H9 (cell line): ENCODE measurements around the gene ATF1. TPM values are rescaled to one million over a fixed set of nuclear protein-coding genes. Genes with fewer than 3 reads are reported as not detected.
A peak's percentile ranks its signal among the peaks of the same experiment; 100 is the strongest.

Source experiments
- DNase-seq: peaks from one replicate; pipeline ENCODE4 v3.0.0-alpha.2; 2017
- H2AFZ ChIP-seq: one replicate; pipeline ENCODE4 v1.6.1; 2013; ENCODE audit warnings: mild to moderate bottlenecking, low read length, control low read depth, moderate library complexity
- H2AK5ac ChIP-seq: 2 replicates; pipeline ENCODE4 v1.6.1; 2013; ENCODE audit warnings: low read length, control low read depth, mixed read lengths; ENCODE audit not compliant: insufficient read length
- H2BK120ac ChIP-seq: one replicate; pipeline ENCODE4 v1.6.1; 2013; ENCODE audit warnings: low read depth, mild to moderate bottlenecking, low read length, control low read depth, inconsistent platforms; ENCODE audit not compliant: poor library complexity, severe bottlenecking
- H2BK12ac ChIP-seq: 2 replicates; pipeline ENCODE4 v1.6.1; 2013; ENCODE audit warnings: low read length, control low read depth, mixed read lengths, low read depth; ENCODE audit not compliant: insufficient read length
- H2BK15ac ChIP-seq: 2 replicates; pipeline ENCODE4 v1.6.1; 2013; ENCODE audit warnings: low read depth, low read length, control low read depth
- H2BK20ac ChIP-seq: one replicate; pipeline ENCODE4 v1.6.1; 2013; ENCODE audit warnings: low read depth, mild to moderate bottlenecking, low read length, control low read depth, inconsistent platforms; ENCODE audit not compliant: poor library complexity, severe bottlenecking
- H2BK5ac ChIP-seq: 2 replicates; pipeline ENCODE4 v1.6.1; 2013; ENCODE audit warnings: low read length, control low read depth, mixed read lengths; ENCODE audit not compliant: insufficient read length
- H3K14ac ChIP-seq: 2 replicates; pipeline ENCODE4 v1.6.1; 2013; ENCODE audit warnings: low read length, control low read depth; ENCODE audit not compliant: insufficient read depth
- H3K18ac ChIP-seq: 2 replicates; pipeline ENCODE4 v1.6.1; 2013; ENCODE audit warnings: low read depth, mild to moderate bottlenecking, mixed read lengths, low read length, control low read depth; ENCODE audit not compliant: insufficient read length
- H3K23ac ChIP-seq: 2 replicates; pipeline ENCODE4 v1.6.1; 2013; ENCODE audit warnings: low read length, control low read depth, mixed read lengths, low read depth; ENCODE audit not compliant: insufficient read length
- H3K23me2 ChIP-seq: 2 replicates; pipeline ENCODE4 v1.6.1; 2013; ENCODE audit warnings: low read depth, mild to moderate bottlenecking, mixed read lengths, low read length, control low read depth; ENCODE audit not compliant: insufficient read length, poor library complexity, severe bottlenecking
- H3K27ac ChIP-seq: 2 replicates; pipeline ENCODE4 v1.5.1; 2013; ENCODE audit warnings: low read length, control low read depth, mixed read lengths, low read depth; ENCODE audit not compliant: insufficient read length
- H3K27me3 ChIP-seq: 2 replicates; pipeline ENCODE4 v1.6.1; 2013; ENCODE audit warnings: low read length, control low read depth, inconsistent platforms; ENCODE audit not compliant: insufficient read depth
- H3K4ac ChIP-seq: 2 replicates; pipeline ENCODE4 v1.6.1; 2013; ENCODE audit warnings: low read depth, mild to moderate bottlenecking, control low read depth, inconsistent platforms, low read length, moderate library complexity
- H3K4me1 ChIP-seq: 2 replicates; pipeline ENCODE4 v1.6.1; 2013; ENCODE audit warnings: low read length, control low read depth, inconsistent platforms; ENCODE audit not compliant: insufficient read depth
- H3K4me2 ChIP-seq: 2 replicates; pipeline ENCODE4 v1.6.1; 2013; ENCODE audit warnings: low read length, control low read depth, mixed read lengths; ENCODE audit not compliant: insufficient read length, insufficient read depth
- H3K56ac ChIP-seq: 2 replicates; pipeline ENCODE4 v1.6.1; 2013; ENCODE audit warnings: low read depth, mild to moderate bottlenecking, mixed read lengths, low read length, control low read depth; ENCODE audit not compliant: insufficient read length
- H3K79me1 ChIP-seq: 2 replicates; pipeline ENCODE4 v1.6.1; 2013; ENCODE audit warnings: low read depth, mild to moderate bottlenecking, moderate library complexity, low read length, control low read depth, inconsistent platforms; ENCODE audit not compliant: insufficient read depth, poor library complexity, severe bottlenecking
- H3K79me2 ChIP-seq: 2 replicates; pipeline ENCODE4 v1.6.1; 2013; ENCODE audit warnings: low read length, control low read depth, inconsistent platforms; ENCODE audit not compliant: insufficient read depth
- H3K9ac ChIP-seq: 2 replicates; pipeline ENCODE4 v1.6.1; 2013; ENCODE audit warnings: low read length, control low read depth, mixed read lengths; ENCODE audit not compliant: insufficient read length; ENCODE audit errors: extremely low read depth
- H3K9me3 ChIP-seq: one replicate; pipeline ENCODE4 v1.6.1; 2013; ENCODE audit warnings: low read depth, low read length, inconsistent platforms; ENCODE audit not compliant: control insufficient read depth
- H3T11ph ChIP-seq: one replicate; pipeline ENCODE4 v1.6.1; 2013; ENCODE audit warnings: mild to moderate bottlenecking, low read length, control low read depth, inconsistent platforms
- H4K20me1 ChIP-seq: one replicate; pipeline ENCODE4 v1.6.1; 2013; ENCODE audit not compliant: control insufficient read depth, insufficient read length, insufficient read depth
- H4K5ac ChIP-seq: 2 replicates; pipeline ENCODE4 v1.6.1; 2013; ENCODE audit warnings: low read depth, mild to moderate bottlenecking, mixed read lengths, low read length, control low read depth; ENCODE audit not compliant: insufficient read length
- H4K8ac ChIP-seq: replicated peaks from 2 replicates; pipeline ENCODE4 v1.6.1; 2013; ENCODE audit warnings: low read length, control low read depth, mixed read lengths, low read depth; ENCODE audit not compliant: insufficient read length
- H4K91ac ChIP-seq: 2 replicates; pipeline ENCODE4 v1.6.1; 2013; ENCODE audit warnings: low read depth, mild to moderate bottlenecking, moderate library complexity, mixed read lengths, low read length, control low read depth; ENCODE audit not compliant: insufficient read length
- H3K27ac Mint-ChIP-seq, 3 experiments: 2 replicates in 2 of 3; 3 replicates in 1 of 3; pipeline ENCODE4 v1.8.0; 2020 to 2021; ENCODE audit warnings: mixed read lengths in 3 of 3, mild to moderate bottlenecking in 1 of 3, moderate library complexity in 1 of 3
- H3K27me3 Mint-ChIP-seq: 2 replicates; pipeline ENCODE4 v1.8.0; 2021; ENCODE audit warnings: low read depth, mild to moderate bottlenecking, moderate library complexity, mixed read lengths
- H3K36me3 Mint-ChIP-seq, 3 experiments: 2 replicates in 2 of 3; 3 replicates in 1 of 3; pipeline ENCODE4 v1.8.0; 2020 to 2021; ENCODE audit warnings: low read depth in 3 of 3, mixed read lengths in 3 of 3; ENCODE audit not compliant: insufficient read depth in 1 of 3
- H3K4me1 Mint-ChIP-seq, 2 experiments: 2 replicates each; pipeline ENCODE4 v1.8.0; 2020; ENCODE audit warnings: mixed read lengths in 2 of 2
- H3K4me3 Mint-ChIP-seq, 2 experiments: 2 replicates in 1 of 2; 3 replicates in 1 of 2; pipeline ENCODE4 v1.8.0; 2020 to 2021; ENCODE audit warnings: mild to moderate bottlenecking in 2 of 2, mixed read lengths in 2 of 2, moderate library complexity in 1 of 2
- H3K9me3 Mint-ChIP-seq, 2 experiments: 2 replicates in 1 of 2; 3 replicates in 1 of 2; pipeline ENCODE4 v1.8.0; 2020; ENCODE audit warnings: mild to moderate bottlenecking in 2 of 2, mixed read lengths in 2 of 2, moderate library complexity in 1 of 2
- WGBS: extraction: QIAGEN DNeasy Blood & Tissue Kit; methylation state at CpG from one replicate; pipeline ENCODE4 v1.1.7; 2013; ENCODE audit warnings: missing lambda C conversion rate, low lambda C conversion rate, mixed read lengths; ENCODE audit not compliant: insufficient read length; ENCODE audit errors: extremely low coverage; 5-methylcytosine and 5-hydroxymethylcytosine counted together
- total RNA-seq: library from RNA; stranded (reverse); gene quantifications from 2 replicates; pipeline ENCODE4 v1.2.1, GENCODE V29; 2021
- TF ChIP-seq, protein P1 (sequence below): fragments of 200-600 bp; sonication (generic); conservative IDR thresholded peaks from 3 replicates; pipeline ENCODE4 v1.8.0; 2021; ENCODE audit warnings: antibody characterized with exemption, mild to moderate bottlenecking

The ATF1 gene
- total RNA-seq, 1 experiment from 2014 or later, result 47.8 TPM

GRCh38 chr12:50749459-50749882, 14.4 kb upstream of the ATF1 start:
- Histone ChIP-seq H3K27me3 (no peaks in the 10 kb centered on the region), H3K18ac (no peak overlapping the region), H3T11ph (no peak overlapping the region), H2BK15ac (no peak overlapping the region), H3K23me2 (no peaks in the 10 kb centered on the region), H3K23ac (no peak overlapping the region), H3K4me2 (no peak overlapping the region), H2BK5ac (no peak overlapping the region), H3K9ac (no peak overlapping the region), H3K79me1 (no peaks in the 10 kb centered on the region), H3K4ac (no peak overlapping the region), H2AK5ac (no peak overlapping the region), H3K14ac (no peak overlapping the region), H2BK120ac (no peak overlapping the region), H4K8ac (no peak overlapping the region), H3K27ac (no peak overlapping the region), H4K20me1 (no peaks in the 10 kb centered on the region), H2AFZ (no peak overlapping the region), H3K9me3 (no peaks in the 10 kb centered on the region), H3K4me1 (0 out of 2 replicates have a peak, but pooled peaks cover 3% of the 10 kb centered on the region), H2BK20ac (no peak overlapping the region), H4K5ac (no peak overlapping the region), H3K56ac (no peak overlapping the region), H3K79me2 (no peaks in the 10 kb centered on the region), H2BK12ac (no peak overlapping the region), H4K91ac (no peak overlapping the region)
- H3K4me1 Mint-ChIP-seq, result peaks cover 5 to 11% of the 10 kb centered on the region in 2 experiments; a peak in 3 of 4 replicates
- no CpG with 5 or more reads among the region's 2 CpGs for WGBS
- no peaks in the 10 kb centered on the region for H3K27me3 Mint-ChIP-seq
- TF ChIP-seq, protein P1, sequence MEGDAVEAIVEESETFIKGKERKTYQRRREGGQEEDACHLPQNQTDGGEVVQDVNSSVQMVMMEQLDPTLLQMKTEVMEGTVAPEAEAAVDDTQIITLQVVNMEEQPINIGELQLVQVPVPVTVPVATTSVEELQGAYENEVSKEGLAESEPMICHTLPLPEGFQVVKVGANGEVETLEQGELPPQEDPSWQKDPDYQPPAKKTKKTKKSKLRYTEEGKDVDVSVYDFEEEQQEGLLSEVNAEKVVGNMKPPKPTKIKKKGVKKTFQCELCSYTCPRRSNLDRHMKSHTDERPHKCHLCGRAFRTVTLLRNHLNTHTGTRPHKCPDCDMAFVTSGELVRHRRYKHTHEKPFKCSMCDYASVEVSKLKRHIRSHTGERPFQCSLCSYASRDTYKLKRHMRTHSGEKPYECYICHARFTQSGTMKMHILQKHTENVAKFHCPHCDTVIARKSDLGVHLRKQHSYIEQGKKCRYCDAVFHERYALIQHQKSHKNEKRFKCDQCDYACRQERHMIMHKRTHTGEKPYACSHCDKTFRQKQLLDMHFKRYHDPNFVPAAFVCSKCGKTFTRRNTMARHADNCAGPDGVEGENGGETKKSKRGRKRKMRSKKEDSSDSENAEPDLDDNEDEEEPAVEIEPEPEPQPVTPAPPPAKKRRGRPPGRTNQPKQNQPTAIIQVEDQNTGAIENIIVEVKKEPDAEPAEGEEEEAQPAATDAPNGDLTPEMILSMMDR, result no peak
- H3K9me3 Mint-ChIP-seq, result no peaks in the 10 kb centered on the region
- H3K27ac Mint-ChIP-seq, result peak overlapping the region in 1 of 3 experiments; percentile 29; a peak in 3 of 7 replicates
- H3K4me3 Mint-ChIP-seq, result no peak overlapping the region
- H3K36me3 Mint-ChIP-seq, result peaks cover 2 to 16% (median 13%) of the 10 kb centered on the region in 3 experiments; a peak in 6 of 7 replicates
- peak; percentile 17 for DNase-seq
